HG03108 (cell line): Measurements from ENCODE around the gene NHP2.
"Not testable (repeated sequence)": the region's sequence is repeated elsewhere in the genome, so short reads cannot be mapped to it uniquely, and the experiment has no call there.

Experiments used
- ATAC-seq: cut with Tn5 transposase; IDR thresholded peaks from one replicate; pipeline ENCODE4 v1.9.1; 2021; ENCODE audit warnings: moderate library complexity; ENCODE audit not compliant: unreplicated experiment

The NHP2 gene

GRCh38 chr5:178153530-178154340, at the start of gene NHP2:
TSS of gene NHP2 (minus strand) at chr5:178153885. CDS start at chr5:178153817, 68 bp downstream.
- ATAC-seq, result peak; percentile 99

- ATAC-seq, result no peak
These were observed 48.9 kb upstream of the NHP2 start for GRCh38 chr5:178202541-178202940.

DNA sequence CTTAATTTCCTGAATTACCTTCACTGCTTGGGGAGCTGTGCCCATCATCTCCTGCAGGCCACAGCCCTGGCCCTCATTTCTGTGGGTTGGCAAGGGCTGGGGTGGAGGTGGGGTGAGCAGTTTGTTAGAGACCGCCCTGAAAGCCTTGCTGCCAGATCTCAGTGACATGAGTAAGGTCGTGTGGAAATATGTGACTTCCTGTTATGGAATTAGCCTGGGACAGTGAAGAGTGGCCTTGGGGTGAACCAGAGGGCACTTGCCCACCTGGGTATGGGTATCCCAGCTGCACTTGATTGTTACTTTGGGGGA, 48.2 kb upstream of the NHP2 start:
- no peak for ATAC-seq

DNA sequence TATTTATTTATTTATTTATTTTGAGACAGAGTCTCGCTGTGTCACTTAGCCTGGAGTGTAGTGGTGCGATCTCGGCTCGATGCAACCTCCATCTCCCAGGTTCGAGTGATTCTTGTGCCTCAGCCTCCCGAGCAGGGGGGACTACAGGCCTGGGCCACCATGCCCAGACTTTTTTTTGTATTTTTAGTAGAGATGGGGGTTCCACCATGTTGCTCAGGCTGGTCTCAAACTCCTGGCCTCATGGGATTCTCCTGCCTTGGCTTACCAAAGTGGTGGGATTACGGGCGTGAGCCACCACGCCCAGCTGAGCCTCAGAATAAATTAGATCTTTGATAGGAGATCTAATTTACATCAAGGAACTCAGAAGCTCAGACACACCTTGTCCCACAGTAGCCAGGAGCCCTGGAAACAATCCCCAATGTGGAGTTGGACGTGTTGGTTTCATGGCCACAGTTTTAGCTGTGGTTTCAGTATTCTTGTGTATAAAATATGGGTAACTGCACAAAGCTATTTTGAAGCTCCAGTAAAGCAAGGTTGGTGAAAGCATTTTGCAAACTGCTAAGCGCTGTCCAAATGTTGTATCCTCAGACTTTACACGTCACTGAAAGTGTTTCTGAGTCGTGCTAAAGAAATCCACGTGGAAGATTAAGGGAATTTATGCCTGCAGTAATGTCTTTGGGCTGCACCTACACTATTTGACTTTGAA, 47.7 kb upstream of the NHP2 start:
- ATAC-seq, result no peak

- no peak for ATAC-seq
These were observed 46.1 kb upstream of the NHP2 start for GRCh38 chr5:178199581-178200434.

DNA sequence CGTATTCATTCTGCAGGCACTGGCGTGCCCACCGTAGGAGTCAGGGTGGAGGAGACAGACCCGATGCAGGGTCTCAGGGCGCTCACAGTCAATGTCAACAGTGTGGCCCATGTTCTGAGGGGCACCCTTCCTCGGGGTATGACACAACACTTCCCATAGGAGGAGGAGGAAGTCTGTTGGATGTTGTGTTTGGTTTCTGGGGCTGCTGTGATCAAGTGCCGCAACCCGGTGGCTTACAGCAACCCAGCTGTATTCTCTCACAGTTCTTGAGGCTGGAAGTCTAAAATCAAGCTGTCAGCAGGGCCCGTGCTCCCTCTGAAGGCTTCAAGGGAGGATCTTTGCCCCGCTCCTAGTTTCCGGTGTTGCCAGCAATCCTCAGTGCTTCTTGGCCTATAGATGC, 45.0 kb upstream of the NHP2 start:
- no peak for ATAC-seq

GRCh38 chr5:178198151-178198550, 44.5 kb upstream of the NHP2 start:
- ATAC-seq, result not testable (repeated sequence)

DNA sequence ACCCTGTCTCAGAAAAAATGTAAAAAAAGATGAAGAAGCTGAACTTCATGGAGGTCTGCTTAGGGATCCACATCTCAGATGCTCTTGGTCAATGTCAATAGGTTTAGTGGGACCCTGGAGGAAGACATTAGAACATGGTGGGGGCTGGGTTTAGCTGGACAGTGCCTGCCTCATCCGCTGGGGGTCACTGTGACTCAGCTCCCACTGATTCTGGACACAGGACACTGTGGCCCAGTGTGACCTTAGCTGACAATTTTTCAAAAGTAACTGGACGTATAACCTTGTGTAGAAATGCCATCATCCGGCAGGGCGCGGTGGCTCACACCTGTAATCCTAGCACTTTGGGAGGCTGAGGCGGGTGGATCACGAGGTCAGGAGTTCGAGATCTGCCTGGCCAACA, 43.3 kb upstream of the NHP2 start:
- ATAC-seq, result no peak

GRCh38 chr5:178196281-178196812, 42.7 kb upstream of the NHP2 start:
- no peak for ATAC-seq

DNA sequence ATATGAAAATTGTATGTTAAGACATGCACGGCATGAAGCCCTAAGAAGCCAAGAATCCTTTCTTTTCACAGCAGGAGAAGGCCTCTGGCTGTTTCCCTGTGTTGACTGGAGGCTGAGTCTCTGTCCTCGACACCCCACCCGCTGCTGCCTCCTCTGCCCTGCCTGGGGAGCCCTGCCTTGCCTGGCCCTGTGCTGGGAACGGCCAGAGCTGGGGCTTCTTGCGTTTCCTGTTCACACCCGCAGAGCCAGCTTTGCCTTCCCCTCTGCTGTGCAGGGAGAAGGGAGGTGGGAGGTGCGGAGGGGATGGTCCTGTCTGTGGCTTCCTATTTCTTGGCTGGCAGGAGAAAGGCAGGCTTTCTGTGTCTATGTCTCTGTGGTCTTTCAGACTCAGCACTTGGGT, 40.3 kb upstream of the NHP2 start:
- ATAC-seq, result no peak

DNA sequence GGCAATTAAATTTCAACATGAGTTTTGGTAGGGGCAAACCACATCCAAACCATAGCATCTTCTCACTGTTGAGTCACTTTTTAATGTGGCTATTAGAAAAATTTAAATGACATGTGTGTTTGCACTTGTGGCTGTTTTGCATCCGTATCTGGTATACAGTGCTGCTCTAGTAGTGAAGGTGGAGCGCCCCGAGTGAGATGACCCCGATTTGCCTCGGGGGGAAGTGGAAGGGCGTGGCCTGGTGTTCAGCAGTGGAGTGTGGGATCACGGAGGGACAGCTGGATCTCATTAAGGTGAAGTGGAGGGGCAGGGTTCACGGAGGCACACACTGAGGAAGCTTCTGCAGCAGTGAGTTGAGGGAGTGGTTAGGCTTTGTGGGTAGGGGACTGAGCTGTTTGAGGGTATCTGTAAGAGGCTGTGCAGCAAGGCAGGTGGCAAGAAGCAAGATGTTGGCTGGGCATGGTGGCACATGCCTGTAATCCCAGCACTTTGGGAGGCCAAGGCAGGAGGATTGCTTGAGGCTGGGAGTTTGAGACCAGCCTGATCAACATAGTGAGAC, 39.6 kb upstream of the NHP2 start:
- ATAC-seq, result no peak

GRCh38 chr5:178192787-178193186, 39.1 kb upstream of the NHP2 start:
- ATAC-seq, result no peak

DNA sequence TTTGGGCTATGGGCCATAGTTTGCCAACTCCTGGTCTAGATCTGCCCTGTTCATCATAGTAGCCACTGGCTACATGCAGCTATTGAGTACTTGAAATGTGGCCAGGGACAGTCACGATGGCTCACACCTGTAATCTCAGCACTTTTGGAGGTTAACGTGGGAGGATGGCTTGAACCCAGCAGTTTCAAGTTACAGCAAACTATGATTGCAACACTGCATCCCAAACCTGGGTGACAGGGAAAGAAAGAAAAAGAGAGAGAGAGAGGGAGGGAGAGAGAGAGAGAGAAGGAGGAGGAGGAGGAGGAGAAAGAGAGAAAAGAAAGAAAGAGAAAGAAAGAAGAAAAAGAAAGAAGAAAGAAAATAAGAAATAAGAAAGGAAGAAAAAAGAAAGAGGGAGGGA, 38.6 kb upstream of the NHP2 start:
- ATAC-seq, result no peak

DNA sequence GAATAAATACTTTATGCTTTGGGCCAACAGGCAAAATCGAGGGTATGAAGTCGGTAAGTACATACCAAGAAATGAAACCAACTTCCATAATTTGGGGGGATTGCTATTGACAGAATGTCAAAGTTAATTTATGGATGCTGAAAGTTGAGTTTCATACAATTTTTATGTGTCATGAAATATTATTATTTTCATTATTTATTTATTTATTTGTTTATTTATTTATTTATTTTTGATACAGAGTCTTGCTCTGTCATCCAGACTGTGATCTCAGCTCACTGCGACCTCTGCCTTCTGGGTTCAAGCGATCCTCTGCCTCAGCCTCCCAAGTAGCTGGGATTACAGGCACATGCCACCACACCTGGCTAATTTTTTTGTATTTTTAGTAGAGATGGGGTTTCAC, 38.0 kb upstream of the NHP2 start:
- no peak for ATAC-seq

DNA sequence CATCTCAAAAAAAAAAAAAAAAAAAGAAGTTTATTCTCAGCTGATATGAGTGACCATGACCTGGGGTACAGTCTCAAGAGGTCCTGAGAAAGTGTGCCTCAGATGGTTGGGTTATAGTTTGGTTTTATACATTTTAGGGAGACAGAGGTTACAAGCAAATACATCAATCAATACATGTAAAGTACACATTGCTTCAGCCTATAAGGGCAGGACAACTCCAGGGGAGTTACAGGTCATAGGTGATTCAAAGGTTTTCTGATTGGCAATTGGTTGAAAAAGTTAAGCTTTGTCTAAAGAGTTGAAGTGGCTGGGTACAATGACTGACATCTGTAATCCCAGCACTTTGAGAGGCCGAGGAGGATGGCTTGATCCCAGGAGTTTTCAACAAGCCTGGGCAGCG, 35.7 kb upstream of the NHP2 start:
- no peak for ATAC-seq

DNA sequence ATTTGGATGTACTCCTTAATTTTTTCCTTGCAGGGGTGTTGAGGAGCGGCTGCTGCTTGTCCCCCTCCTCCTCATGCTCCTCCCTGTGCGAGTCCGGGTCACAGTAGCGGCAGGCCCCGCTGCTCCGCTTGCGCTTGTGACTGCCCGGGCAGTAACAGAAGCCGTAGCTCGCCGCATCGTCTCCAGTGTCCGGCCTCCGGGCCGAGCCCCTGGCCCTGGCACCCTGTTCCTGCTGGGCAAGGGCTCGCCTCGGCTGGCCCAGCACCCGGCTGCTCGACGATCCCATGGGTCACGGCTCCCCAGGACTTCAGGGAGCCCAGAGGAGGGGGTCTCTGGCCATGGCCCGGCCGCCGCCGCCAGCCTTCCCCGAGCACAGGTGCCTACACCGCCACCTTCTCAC, 33.3 kb upstream of the NHP2 start, which contains the start of gene GMCL2:
TSS of gene GMCL2 (minus strand) at position 358 of the 400 bp plus-strand sequence. CDS start at position 286, 72 bp downstream.
- ATAC-seq, result no peak

GRCh38 chr5:178186427-178186826, 32.7 kb upstream of the NHP2 start:
- ATAC-seq, result no peak

DNA sequence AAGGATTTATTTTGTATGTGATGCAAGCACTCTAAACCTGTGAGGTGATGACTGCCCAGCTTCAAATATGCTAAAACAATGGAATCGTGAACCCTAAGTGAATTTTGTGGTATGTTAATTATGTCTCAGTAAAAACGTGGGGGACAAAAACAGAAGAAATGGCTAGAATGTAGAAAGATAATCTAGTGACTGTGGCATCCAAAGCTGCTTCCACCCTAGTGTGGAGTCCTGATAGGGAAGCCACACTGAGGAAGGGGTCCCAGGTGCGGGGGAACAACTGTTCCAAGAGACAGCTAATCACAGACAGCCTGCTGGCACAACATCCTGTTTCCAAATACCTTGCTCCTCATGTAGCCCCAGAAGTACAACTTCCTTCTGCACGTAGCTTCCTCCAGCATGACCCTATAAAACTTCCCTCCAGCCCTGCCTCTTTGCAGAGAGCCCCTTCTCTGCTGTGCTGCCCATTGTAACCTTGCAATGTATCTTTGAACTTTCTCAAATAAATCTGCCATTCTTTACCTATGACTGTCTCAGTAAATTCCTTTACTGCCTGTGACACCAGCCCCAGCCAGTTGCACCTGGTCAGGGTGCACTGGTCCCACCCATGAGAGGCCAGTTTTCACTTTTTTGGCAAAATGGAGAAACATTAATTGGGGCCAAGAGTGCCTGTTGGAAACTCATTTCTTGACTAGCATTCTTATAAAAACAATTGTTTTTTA, 28.6 kb upstream of the NHP2 start:
- ATAC-seq, result no peak

- ATAC-seq, result no peak
These were observed 26.6 kb upstream of the NHP2 start for GRCh38 chr5:178180141-178180863.

- ATAC-seq, result no peak
These were observed 23.9 kb upstream of the NHP2 start for GRCh38 chr5:178177569-178177968.
